CMK (cell line): Measurements from ENCODE around the gene GREB1.

Experiments used
- DNase-seq: peaks from one replicate; pipeline ENCODE4 v3.0.0-alpha.2; 2010; ENCODE audit warnings: low read depth

The GREB1 gene, protein sequence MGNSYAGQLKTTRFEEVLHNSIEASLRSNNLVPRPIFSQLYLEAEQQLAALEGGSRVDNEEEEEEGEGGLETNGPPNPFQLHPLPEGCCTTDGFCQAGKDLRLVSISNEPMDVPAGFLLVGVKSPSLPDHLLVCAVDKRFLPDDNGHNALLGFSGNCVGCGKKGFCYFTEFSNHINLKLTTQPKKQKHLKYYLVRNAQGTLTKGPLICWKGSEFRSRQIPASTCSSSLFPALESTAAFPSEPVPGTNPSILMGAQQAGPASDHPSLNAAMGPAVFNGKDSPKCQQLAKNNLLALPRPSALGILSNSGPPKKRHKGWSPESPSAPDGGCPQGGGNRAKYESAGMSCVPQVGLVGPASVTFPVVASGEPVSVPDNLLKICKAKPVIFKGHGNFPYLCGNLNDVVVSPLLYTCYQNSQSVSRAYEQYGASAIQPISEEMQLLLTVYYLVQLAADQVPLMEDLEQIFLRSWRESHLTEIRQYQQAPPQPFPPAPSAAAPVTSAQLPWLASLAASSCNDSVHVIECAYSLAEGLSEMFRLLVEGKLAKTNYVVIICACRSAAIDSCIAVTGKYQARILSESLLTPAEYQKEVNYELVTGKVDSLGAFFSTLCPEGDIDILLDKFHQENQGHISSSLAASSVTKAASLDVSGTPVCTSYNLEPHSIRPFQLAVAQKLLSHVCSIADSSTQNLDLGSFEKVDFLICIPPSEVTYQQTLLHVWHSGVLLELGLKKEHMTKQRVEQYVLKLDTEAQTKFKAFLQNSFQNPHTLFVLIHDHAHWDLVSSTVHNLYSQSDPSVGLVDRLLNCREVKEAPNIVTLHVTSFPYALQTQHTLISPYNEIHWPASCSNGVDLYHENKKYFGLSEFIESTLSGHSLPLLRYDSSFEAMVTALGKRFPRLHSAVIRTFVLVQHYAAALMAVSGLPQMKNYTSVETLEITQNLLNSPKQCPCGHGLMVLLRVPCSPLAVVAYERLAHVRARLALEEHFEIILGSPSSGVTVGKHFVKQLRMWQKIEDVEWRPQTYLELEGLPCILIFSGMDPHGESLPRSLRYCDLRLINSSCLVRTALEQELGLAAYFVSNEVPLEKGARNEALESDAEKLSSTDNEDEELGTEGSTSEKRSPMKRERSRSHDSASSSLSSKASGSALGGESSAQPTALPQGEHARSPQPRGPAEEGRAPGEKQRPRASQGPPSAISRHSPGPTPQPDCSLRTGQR (N-terminal part only)

GRCh38 chr2:11533278-11534070 lies at the start of gene GREB1:
Gene GREB1, plus strand, starts transcription at chr2:11534045. Its CDS starts 22,570 bp downstream, at chr2:11556615.
- DNase-seq: no peak

- no peak for DNase-seq
Observed at GRCh38 chr2:11488809-11489208, 45.0 kb upstream of the GREB1 start.

DNA sequence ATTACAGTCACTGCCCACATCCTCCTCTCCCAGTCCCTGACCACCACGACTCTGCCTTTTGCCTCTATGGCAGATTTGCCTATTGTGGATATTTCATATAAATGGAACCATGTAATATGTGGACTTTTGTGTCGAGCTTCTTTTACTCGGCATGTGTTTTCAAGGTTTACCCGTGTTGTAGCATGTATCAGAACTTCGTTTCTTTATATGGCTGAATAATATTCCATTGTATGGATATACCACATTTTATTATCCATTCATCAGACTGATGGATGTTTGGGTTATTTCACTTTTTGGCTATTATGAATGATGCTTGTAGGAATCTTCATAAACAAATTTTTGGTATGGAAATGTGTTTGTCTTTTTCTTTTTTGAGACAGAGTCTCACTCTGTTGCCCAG lies 43.7 kb upstream of the GREB1 start:
- DNase-seq: no peak

GRCh38 chr2:11491348-11491933 lies 42.4 kb upstream of the GREB1 start:
- no peak for DNase-seq

- no peak for DNase-seq
Observed at GRCh38 chr2:11492244-11492643, 41.6 kb upstream of the GREB1 start.

DNA sequence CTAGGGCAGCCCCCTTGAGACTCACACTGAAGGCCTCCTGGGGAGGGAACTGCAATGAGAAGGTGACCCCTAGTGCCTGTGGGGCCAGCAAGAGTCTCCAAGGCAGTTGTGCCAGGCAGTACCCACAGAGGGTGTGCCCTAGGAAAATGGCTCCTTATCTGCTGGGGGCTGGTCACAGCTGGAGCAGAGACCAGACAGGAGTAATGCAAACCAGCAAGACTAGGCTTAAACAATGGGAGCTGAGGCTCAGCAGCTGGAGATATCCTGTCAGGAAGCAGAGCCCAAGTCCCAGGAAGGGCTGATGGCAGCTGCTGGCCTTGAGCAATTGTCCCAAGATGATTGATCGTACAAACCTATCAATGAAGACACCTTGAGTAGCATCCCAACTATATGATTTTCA lies 41.1 kb upstream of the GREB1 start:
- DNase-seq: no peak

DNA sequence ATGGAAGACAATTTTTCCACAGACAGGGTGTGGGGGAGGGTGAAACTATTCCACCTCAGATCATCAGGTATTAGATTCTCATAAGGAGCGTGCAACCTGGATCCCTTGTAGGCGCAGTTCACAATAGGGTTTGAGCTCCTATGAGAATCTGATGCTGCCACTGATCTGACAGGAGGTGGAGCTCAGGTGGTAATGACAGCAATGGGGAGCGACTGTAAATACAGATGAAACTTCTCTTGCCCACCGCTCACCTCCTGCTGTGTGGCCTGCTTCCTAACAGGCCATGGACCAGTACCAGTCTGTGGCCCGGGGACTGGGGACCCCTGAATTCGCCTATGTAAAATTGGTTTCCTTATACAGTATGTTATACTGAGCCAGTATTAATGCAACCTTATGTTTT lies 40.6 kb upstream of the GREB1 start:
- DNase-seq: no peak

DNA sequence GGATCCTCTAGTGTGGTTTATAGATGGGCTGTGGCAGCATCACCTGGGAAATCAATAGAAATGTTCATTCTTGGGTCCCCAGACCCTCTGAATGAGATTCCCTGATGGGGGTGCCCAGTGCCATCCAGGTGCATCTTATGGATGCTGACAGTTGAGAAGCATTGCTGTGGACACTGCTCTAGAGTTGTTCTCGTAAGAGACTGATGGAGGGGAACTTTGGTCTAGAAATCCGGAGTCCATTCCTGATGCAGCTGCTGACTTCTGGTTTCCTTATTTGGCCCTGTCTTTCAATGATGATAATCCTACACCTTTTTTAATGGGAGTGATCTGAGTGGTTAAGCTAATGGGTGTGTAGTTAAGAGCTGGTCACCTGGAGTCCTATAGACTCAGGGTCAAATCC lies 39.5 kb upstream of the GREB1 start:
- DNase-seq: no peak

- DNase-seq: no peak
Observed at GRCh38 chr2:11495844-11496681, 37.8 kb upstream of the GREB1 start.

DNA sequence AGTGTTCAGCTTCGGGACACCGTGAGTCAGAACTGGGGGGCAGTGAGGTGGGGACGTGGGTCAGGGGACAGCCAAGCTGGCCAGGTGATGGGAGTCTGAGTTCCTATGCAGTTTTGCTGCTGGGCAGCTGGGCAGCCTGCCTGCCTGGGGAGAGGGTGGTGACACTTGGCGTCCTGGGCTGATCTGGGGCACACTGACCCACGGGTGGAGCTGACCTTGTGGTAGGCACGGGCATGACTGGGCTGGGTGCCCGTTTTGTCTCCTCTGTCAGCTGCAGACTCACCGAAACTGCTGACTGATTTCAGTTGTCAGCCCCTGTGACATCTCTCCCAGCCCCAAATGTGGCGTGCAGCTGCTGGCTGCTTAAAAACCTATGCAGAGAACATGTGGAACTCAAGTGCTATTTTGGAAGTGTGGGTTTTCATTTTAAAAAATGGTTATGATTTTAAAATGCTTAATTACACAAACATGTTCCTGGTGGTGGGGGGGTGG lies 35.3 kb upstream of the GREB1 start:
- DNase-seq: no peak

DNA sequence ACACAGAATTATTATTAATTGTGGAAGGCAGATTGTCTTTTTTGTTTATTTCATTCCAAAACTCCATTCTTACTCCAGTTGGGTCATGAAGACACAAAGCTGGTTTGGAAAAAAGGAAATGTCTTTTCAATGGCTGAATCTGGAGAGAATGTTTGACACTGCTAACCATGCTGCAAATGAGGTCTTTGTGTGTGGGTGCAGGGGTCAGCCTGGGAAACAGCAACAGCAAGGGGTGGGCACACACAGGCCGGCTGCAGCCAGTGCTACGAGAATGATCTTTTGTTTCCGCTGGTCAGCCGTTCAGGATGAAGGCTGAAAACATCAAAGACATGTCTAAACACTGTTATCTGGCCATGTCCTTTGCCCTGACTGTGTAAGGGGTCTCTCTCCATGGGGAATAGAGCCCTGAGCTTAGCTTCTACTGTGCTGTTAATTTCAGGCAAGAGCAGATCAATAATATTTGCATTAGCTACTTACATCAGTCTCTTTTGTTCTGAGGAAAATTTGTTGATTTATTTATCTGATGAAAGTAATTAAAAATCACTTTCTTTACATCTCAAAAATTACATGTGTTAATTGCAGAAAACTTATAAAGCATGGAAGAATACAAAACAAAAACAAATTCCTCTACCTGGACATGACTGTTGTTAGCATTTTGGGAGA lies 34.6 kb upstream of the GREB1 start:
- DNase-seq: no peak

- DNase-seq: no peak
Observed at GRCh38 chr2:11500702-11501303, 33.0 kb upstream of the GREB1 start.

DNA sequence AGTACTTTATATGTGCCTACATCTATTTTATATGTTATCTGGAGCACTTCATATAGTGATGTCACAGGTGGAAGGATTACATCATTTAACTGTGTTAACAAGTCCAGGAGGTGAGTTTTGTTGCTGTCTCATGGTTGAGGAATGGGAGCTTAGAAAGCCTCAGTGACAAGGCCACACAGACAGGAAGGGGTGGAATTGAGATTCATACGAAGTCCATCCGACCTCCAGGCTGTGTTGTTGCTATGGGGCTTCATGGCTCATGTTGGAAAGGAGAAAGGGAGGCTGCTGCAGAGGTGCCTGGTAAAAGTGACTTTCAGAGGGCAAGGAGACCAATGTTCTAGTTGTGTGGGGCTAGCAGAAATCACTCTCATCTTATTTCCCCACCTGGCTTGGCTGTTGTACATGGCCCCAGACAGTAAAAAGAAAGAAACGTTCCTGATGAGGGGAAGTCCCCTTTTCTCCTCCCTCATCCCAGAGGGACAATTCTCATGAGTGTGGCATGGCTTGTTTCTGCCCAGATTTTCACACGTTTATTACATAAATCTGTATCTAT lies 31.0 kb upstream of the GREB1 start:
- DNase-seq: no peak

DNA sequence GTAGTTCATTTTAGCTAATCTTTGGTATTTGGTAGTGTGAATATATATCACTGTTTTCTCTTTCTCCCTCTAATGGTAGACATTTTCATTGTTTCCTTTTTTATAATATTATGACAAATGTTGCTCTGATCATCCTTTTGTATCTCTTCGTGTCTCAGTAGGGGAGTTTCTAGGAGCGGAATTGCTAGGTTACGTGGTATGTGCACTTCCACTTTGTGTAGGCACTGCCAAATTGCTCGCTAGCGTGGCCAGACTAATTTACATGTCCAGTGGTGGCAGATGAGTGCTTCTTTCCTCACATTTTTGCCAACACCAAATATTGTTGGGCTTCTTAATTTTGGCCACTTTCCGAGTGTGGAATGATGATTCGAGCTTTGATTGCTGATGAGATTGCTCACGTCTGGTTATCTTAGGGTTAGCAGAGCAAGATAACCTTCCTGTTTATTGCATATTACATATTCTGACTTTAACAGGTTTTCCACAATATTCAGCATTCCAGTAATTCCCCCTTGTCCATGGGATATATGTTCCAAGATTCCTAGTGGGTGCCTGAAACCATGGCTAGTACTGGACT lies 30.4 kb upstream of the GREB1 start:
- DNase-seq: no peak

GRCh38 chr2:11505652-11506610 lies 27.9 kb upstream of the GREB1 start:
- no peak for DNase-seq

- no peak for DNase-seq
Observed at GRCh38 chr2:11506611-11506969, 27.3 kb upstream of the GREB1 start.

- no peak for DNase-seq
Observed at GRCh38 chr2:11507517-11507916, 26.3 kb upstream of the GREB1 start.
